PC-9 (cell line): ENCODE measurements around the gene KCNJ18.
"Not testable (repeated sequence)": the region's sequence is repeated elsewhere in the genome, so short reads cannot be mapped to it uniquely, and the experiment has no call there.

Source experiments
- CTCF ChIP-seq: fragments of 200-600 bp; sonication (generic); conservative IDR thresholded peaks from 2 replicates; pipeline ENCODE4 v1.6.1; 2017; ENCODE audit warnings: mixed run types, antibody characterized with exemption, mild to moderate bottlenecking, moderate library complexity
- EZH2 ChIP-seq: fragments of 200-600 bp; sonication (generic); IDR thresholded peaks from 2 replicates; pipeline ENCODE4 v1.8.0; 2017; ENCODE audit warnings: antibody characterized with exemption, low read depth

- TF ChIP-seq CTCF, EZH2: not testable (repeated sequence)
Measured at GRCh38 chr17:21690811-21691210, 1.5 kb upstream of the KCNJ18 start.
